Keratinocyte (primary cell): ENCODE measurements around the gene CIDEB. TPM values are rescaled to one million over a fixed set of nuclear protein-coding genes. Genes with fewer than 3 reads are reported as not detected.

Experiments used
- DNase-seq: peaks from one replicate; pipeline ENCODE4 v3.0.0-alpha.2; 2011; ENCODE audit warnings: low read depth, missing footprints, low spot score
- FAIRE-seq: peaks from 2 replicates; lab custom pipeline; 2011; peaks lifted over from hg19 to GRCh38; lab: Jason Lieb, UNC
- H2AFZ ChIP-seq: 2 replicates; pipeline ENCODE4 v1.6.0; 2012; ENCODE audit warnings: low read length, control low read depth, inconsistent platforms; ENCODE audit not compliant: control insufficient read depth
- H3K27ac ChIP-seq: 2 replicates; pipeline ENCODE4 v1.5.1; 2011; ENCODE audit warnings: low read length; ENCODE audit not compliant: control insufficient read depth, insufficient read depth
- H3K27me3 ChIP-seq: 3 replicates; pipeline ENCODE4 v1.6.0; 2011; ENCODE audit warnings: low read length; ENCODE audit not compliant: control insufficient read depth, insufficient read depth; ENCODE audit errors: extremely low read depth
- H3K36me3 ChIP-seq, 2 experiments: 2 replicates in 1 of 2; 3 replicates in 1 of 2; pipeline ENCODE4 v1.5.1; 2011; ENCODE audit warnings: low read length in 2 of 2, mild to moderate bottlenecking in 1 of 2; ENCODE audit not compliant: control insufficient read depth in 2 of 2, insufficient read depth in 2 of 2; ENCODE audit errors: extremely low read depth in 1 of 2
- H3K4me1 ChIP-seq: 3 replicates; pipeline ENCODE4 v1.5.1; 2011; ENCODE audit warnings: low read length; ENCODE audit not compliant: control insufficient read depth, insufficient read depth; ENCODE audit errors: extremely low read depth
- H3K4me2 ChIP-seq: 3 replicates; pipeline ENCODE4 v1.6.0; 2011; ENCODE audit warnings: low read depth, low read length; ENCODE audit not compliant: control insufficient read depth, insufficient read depth; ENCODE audit errors: extremely low read depth
- H3K4me3 ChIP-seq, 3 experiments: fragments of 200-600 bp in 1 of 3; sonication (generic) in 1 of 3; 2 replicates in 2 of 3; 3 replicates in 1 of 3; pipeline ENCODE4 v1.5.1; 2011 to 2016; ENCODE audit warnings: low read length in 3 of 3, mild to moderate bottlenecking in 3 of 3, control low read depth in 2 of 3, inconsistent platforms in 1 of 3, low read depth in 1 of 3, mixed read lengths in 1 of 3, mixed run types in 1 of 3, moderate library complexity in 1 of 3; ENCODE audit not compliant: control insufficient read depth in 2 of 3, insufficient read depth in 2 of 3; ENCODE audit errors: extremely low read depth in 1 of 3
- H3K79me2 ChIP-seq: 2 replicates; pipeline ENCODE4 v1.6.0; 2012; ENCODE audit warnings: low read length; ENCODE audit not compliant: control insufficient read depth, insufficient read depth
- H3K9ac ChIP-seq: 3 replicates; pipeline ENCODE4 v1.6.0; 2011; ENCODE audit warnings: low read length; ENCODE audit not compliant: control insufficient read depth, insufficient read depth; ENCODE audit errors: extremely low read depth
- H3K9me1 ChIP-seq: 3 replicates; pipeline ENCODE4 v1.6.0; 2011; ENCODE audit warnings: low read length; ENCODE audit not compliant: control insufficient read depth, insufficient read depth; ENCODE audit errors: extremely low read depth
- H3K9me3 ChIP-seq: 2 replicates; pipeline ENCODE4 v1.5.1; 2012; ENCODE audit warnings: low read depth, low read length; ENCODE audit not compliant: control insufficient read depth
- H4K20me1 ChIP-seq: 3 replicates; pipeline ENCODE4 v1.6.0; 2011; ENCODE audit warnings: low read length; ENCODE audit not compliant: control insufficient read depth, insufficient read depth; ENCODE audit errors: extremely low read depth
- EZH2 ChIP-seq: IDR thresholded peaks from one replicate; pipeline ENCODE4 v1.6.1; 2012; ENCODE audit warnings: inconsistent platforms, mild to moderate bottlenecking, low read length, moderate library complexity
- dilution Hi-C: fragments of 300-500 bp; cut with MboI; formaldehyde crosslinking; loops from one replicate; pipeline ENCODE4 v1.7.0; 2020; ENCODE audit warnings: low sequenced_read_pairs; ENCODE audit not compliant: extremely low pct_ligation_motif_present
- polyA plus RNA-seq, 5 experiments: library from polyadenylated mRNA; depleted of rRNA in 3 of 5; stranded (reverse) in 3 of 5; stranded (forward) in 1 of 5; unstranded in 1 of 5; fragments of >200 nt; gene quantifications; 1 replicate in 1 of 5; 2 replicates in 3 of 5; 3 replicates in 1 of 5; pipeline versions ENCODE4 v1.2.1 to v1.2.3, GENCODE V29; 2011 to 2012; ENCODE audit warnings: missing spikeins in 2 of 5, low read depth in 1 of 5, low replicate concordance in 1 of 5
- TF ChIP-seq, protein P1 (sequence below), 3 experiments: IDR thresholded peaks in 1 of 3; conservative IDR thresholded peaks in 1 of 3; optimal IDR thresholded peaks in 1 of 3; 2 replicates in 2 of 3; 3 replicates in 1 of 3; pipeline versions ENCODE3 to v1.5.1; 2011; ENCODE audit warnings: low read length in 3 of 3, mild to moderate bottlenecking in 3 of 3, moderate library complexity in 2 of 3, control low read depth in 1 of 3, inconsistent platforms in 1 of 3; ENCODE audit not compliant: insufficient read depth in 2 of 3; ENCODE audit errors: extremely low read depth in 1 of 3

Gene CIDEB
- polyA plus RNA-seq, 1 donor (not counting 4 experiments of a cell fraction or from before 2014, with no cell fraction given), result 3.7 TPM

GRCh38 chr14:24347134-24347533, 39.4 kb upstream of the CIDEB start:
- Histone ChIP-seq H3K79me2 (no peaks in the 10 kb centered on the region), H3K9me3 (no peaks in the 10 kb centered on the region), H3K4me3 (no peak overlapping the region), H3K4me1 (no peaks in the 10 kb centered on the region), H2AFZ (no peak overlapping the region), H4K20me1 (no peaks in the 10 kb centered on the region), H3K27me3 (no peaks in the 10 kb centered on the region), H3K9me1 (no peaks in the 10 kb centered on the region), H3K4me2 (no peak overlapping the region), H3K36me3 (no peaks in the 10 kb centered on the region), H3K9ac (no peak overlapping the region), H3K27ac (no peak overlapping the region)
- no peak for DNase-seq
- no peak for TF ChIP-seq EZH2
- TF ChIP-seq, protein P1, sequence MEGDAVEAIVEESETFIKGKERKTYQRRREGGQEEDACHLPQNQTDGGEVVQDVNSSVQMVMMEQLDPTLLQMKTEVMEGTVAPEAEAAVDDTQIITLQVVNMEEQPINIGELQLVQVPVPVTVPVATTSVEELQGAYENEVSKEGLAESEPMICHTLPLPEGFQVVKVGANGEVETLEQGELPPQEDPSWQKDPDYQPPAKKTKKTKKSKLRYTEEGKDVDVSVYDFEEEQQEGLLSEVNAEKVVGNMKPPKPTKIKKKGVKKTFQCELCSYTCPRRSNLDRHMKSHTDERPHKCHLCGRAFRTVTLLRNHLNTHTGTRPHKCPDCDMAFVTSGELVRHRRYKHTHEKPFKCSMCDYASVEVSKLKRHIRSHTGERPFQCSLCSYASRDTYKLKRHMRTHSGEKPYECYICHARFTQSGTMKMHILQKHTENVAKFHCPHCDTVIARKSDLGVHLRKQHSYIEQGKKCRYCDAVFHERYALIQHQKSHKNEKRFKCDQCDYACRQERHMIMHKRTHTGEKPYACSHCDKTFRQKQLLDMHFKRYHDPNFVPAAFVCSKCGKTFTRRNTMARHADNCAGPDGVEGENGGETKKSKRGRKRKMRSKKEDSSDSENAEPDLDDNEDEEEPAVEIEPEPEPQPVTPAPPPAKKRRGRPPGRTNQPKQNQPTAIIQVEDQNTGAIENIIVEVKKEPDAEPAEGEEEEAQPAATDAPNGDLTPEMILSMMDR (optimal IDR thresholded peaks at IDR 0.05 in 1 of 3, IDR thresholded peaks at IDR 0.05 in 1 of 3, conservative IDR thresholded peaks at IDR 0.05 in 1 of 3; ENCODE audit: extremely low read depth in 1 of 3, insufficient read depth in 2 of 3, low read length in 3 of 3), result no peak
- dilution Hi-C loops, result no loop called here
- FAIRE-seq, result no peak

DNA sequence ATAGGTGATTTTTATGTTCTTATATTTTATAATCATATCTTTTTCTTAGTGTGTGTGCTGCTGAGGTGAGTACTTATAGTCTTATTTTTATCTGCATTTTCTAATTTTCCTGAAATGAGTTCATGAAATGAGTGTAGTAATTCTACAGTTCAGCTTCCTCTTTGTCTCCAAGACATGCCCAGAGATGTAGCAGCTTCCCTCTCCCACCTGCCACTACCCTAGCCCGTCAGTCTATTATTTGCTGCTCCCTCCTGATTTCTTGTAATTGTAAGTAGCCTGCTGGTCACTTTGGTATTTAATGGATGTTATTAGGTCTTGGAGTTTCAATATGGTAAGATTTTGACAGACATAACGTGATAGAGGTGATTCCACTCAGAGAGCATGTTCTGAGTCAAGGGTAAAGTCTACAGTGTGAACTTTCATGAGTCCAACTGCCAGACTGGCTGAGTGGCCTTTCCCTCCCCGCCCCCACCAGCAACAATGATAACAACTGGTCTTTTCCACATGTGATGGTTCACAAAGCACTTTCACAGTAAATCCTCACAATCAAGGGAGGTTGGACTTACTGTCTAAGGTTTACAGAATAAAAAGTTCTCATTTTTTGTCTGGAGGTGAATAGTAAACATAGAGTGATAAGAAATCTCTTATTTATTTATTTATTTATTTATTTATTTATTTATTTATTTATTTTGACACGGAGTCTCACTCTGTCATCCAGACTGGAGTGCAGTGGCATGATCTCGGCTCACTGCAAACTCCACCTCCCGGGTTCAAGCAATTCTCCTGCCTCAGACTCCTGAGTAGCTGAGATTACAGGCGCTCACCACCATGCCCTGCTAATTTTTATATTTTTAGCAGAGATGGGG, 36.3 kb upstream of the CIDEB start:
- no peak for TF ChIP-seq EZH2
- TF ChIP-seq, protein P1 (optimal IDR thresholded peaks at IDR 0.05 in 1 of 3, IDR thresholded peaks at IDR 0.05 in 1 of 3, conservative IDR thresholded peaks at IDR 0.05 in 1 of 3; ENCODE audit: extremely low read depth in 1 of 3, insufficient read depth in 2 of 3, low read length in 3 of 3), result no peak
- Histone ChIP-seq H3K9ac (no peak overlapping the region), H4K20me1 (no peaks in the 10 kb centered on the region), H3K79me2 (no peaks in the 10 kb centered on the region), H3K9me1 (no peaks in the 10 kb centered on the region), H2AFZ (no peak overlapping the region), H3K36me3 (no peaks in the 10 kb centered on the region), H3K4me2 (no peak overlapping the region), H3K27ac (no peak overlapping the region), H3K27me3 (peaks cover under 1% of the 10 kb centered on the region), H3K9me3 (no peaks in the 10 kb centered on the region), H3K4me3 (no peak overlapping the region), H3K4me1 (peaks cover 3% of the 10 kb centered on the region)
- dilution Hi-C loops, result no loop called here
- DNase-seq, result no peak
- FAIRE-seq, result no peak
